ENCODE results near the gene KDELR3.

The KDELR3 gene

DNA sequence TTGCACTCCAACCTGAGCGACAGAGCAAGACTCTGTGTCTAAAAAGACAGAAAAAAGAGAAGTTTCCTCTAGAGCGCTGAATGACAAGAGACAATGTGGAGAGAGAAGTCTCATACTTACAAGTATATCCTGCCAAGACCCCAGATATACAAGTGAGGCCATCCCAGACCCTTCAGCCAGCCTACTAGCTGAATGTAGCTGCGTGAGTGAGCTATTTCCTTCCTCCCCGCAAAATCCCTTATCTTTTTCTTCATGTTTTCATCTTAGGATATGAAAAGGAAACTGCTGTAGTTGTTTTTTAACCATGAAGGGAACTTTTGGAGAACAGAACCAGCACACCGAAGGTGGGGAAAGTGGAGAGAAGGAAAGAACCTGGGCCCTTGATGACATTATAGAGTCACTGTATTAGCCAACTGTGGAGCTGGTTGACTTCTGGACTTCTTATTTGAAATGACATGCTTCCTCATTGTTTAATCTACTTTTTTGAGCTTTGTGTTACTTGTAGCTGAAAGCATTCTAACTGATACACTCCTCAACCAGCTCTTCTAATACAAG lies 42.6 kb downstream of the KDELR3 start:
- no peak overlapping the region for H3K4me3 ChIP-seq (ENCODE audit: low read depth, low read length)
- no peak overlapping the region for H3K27ac ChIP-seq
- H3K9me3 ChIP-seq (ENCODE audit: severe bottlenecking) = no peaks in the 10 kb centered on the region
- H3K27me3 ChIP-seq (ENCODE audit: insufficient read depth, low read depth, severe bottlenecking) = no peaks in the 10 kb centered on the region
- no peak for DNase-seq
- peaks cover 6% of the 10 kb centered on the region for H3K36me3 ChIP-seq
- TF ChIP-seq, protein P1, sequence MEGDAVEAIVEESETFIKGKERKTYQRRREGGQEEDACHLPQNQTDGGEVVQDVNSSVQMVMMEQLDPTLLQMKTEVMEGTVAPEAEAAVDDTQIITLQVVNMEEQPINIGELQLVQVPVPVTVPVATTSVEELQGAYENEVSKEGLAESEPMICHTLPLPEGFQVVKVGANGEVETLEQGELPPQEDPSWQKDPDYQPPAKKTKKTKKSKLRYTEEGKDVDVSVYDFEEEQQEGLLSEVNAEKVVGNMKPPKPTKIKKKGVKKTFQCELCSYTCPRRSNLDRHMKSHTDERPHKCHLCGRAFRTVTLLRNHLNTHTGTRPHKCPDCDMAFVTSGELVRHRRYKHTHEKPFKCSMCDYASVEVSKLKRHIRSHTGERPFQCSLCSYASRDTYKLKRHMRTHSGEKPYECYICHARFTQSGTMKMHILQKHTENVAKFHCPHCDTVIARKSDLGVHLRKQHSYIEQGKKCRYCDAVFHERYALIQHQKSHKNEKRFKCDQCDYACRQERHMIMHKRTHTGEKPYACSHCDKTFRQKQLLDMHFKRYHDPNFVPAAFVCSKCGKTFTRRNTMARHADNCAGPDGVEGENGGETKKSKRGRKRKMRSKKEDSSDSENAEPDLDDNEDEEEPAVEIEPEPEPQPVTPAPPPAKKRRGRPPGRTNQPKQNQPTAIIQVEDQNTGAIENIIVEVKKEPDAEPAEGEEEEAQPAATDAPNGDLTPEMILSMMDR (IDR thresholded peaks at IDR 0.05; ENCODE audit: low read depth, low read length) = no peak

DNA sequence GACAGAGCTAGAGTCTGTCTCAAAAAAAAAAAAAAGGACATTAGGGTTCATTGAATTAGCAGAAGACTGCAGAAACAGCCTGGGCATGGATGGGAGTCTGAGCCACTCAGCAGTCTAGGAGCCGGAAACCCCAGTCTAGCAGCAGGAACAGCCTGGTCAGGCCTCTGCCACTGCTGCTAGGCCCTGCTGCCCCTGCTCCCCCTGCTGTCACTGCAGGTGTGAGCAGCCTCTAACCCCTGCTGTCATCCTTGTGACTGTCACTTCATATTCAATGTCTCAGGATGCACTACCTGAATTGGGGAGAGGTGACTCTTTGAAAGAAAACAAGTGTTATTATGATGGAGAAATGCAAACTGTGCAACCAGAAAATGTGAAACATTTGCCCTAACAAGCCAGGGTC lies 45.2 kb downstream of the KDELR3 start:
- no peaks in the 10 kb centered on the region for H3K27me3 ChIP-seq (ENCODE audit: insufficient read depth, low read depth, severe bottlenecking)
- TF ChIP-seq, protein P1 (IDR thresholded peaks at IDR 0.05; ENCODE audit: low read depth, low read length) = peak; percentile 84
- H3K4me3 ChIP-seq (ENCODE audit: low read depth, low read length) = no peak overlapping the region
- H3K9me3 ChIP-seq (ENCODE audit: severe bottlenecking) = no peaks in the 10 kb centered on the region
- H3K27ac ChIP-seq = no peak overlapping the region
- DNase-seq = peak; percentile 66
- no peaks in the 10 kb centered on the region for H3K36me3 ChIP-seq

DNA sequence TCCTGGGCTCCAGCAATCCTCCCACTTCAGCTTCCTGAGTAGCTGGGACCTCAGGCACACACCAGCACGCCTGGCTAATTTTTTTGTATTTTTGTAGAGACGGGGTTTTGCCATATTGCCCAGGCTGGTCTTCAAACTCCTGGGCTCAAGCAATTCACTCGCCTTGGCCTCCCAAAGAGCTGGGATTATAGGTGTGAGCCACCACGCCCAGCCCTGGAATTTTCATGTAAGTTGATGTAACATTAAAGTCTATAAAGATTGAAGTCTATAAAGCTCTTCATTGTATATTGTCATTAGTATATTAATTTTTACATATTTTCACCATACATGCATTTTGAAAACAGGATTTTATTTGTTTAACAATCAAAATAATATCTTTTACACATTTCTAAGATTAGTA lies 50.7 kb downstream of the KDELR3 start:
- no peak overlapping the region for H3K4me3 ChIP-seq (ENCODE audit: low read depth, low read length)
- H3K36me3 ChIP-seq = no peaks in the 10 kb centered on the region
- TF ChIP-seq, protein P1 (IDR thresholded peaks at IDR 0.05; ENCODE audit: low read depth, low read length) = no peak
- H3K27me3 ChIP-seq (ENCODE audit: insufficient read depth, low read depth, severe bottlenecking) = no peaks in the 10 kb centered on the region
- H3K9me3 ChIP-seq (ENCODE audit: severe bottlenecking) = no peaks in the 10 kb centered on the region
- DNase-seq = no peak
- no peak overlapping the region for H3K27ac ChIP-seq

DNA sequence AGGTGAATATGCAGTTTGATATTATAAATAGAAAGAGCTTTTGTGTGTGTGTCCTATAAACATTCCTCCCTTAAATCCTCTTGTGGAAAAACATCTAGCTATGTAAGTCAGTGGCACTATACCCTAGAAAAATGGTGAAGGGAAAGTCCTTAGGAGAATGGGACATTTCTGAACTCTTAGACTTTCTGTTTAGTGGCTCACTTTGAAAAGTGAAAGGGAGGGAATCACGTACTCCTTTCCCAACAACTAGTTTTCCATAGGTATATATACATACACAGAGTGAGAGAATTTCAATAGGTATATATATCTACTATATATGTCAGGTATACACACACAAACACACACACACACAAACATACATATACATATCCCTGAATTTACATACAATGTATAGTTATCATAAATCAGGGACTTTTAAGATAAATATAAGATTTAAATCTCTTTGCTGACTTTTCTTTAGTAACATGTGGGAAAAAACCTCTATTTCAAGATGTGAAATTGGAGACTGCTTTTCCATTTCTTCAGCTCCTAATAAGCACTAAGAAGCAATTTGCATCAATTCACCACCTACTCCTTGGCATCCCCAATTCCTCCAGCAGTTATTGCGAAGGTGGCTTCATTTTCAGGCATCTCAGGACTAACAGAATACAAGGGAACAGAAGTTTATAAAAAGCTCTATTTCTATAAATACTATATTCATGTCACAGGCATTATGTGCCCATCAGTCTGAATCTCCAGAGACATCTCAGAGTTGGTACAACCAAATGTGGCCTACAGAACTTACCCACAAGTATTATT lies 51.8 kb downstream of the KDELR3 start:
- Histone ChIP-seq H3K36me3 (no peaks in the 10 kb centered on the region), H3K27me3 (ENCODE audit: insufficient read depth, low read depth, severe bottlenecking) (no peaks in the 10 kb centered on the region), H3K4me3 (ENCODE audit: low read depth, low read length) (no peak overlapping the region), H3K27ac (no peak overlapping the region), H3K9me3 (ENCODE audit: severe bottlenecking) (no peaks in the 10 kb centered on the region)
- no peak for DNase-seq
- TF ChIP-seq, protein P1 (IDR thresholded peaks at IDR 0.05; ENCODE audit: low read depth, low read length) = no peak

DNA sequence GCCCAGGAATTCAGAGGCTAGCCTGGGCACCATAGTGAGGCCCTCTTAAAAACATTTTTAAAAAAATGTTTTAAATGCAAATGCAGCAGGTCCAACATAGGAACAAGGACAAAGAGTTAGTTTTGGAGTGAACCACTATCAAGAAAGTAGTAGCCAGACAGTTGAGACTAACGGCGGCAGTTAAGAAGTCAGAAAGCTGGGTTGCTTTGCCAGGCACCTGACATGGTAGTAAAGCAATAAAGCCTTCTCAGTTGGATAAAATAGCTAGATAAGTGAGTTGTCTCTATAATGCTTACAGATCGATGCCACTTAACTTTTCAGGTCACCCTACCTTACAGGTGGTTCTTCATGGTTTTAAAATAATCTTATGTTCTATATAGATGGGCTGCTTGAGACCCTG lies 55.1 kb downstream of the KDELR3 start:
- Histone ChIP-seq H3K27me3 (ENCODE audit: insufficient read depth, low read depth, severe bottlenecking) (no peaks in the 10 kb centered on the region), H3K9me3 (ENCODE audit: severe bottlenecking) (no peaks in the 10 kb centered on the region), H3K4me3 (ENCODE audit: low read depth, low read length) (no peak overlapping the region), H3K36me3 (no peaks in the 10 kb centered on the region), H3K27ac (no peak overlapping the region)
- no peak for DNase-seq
- TF ChIP-seq, protein P1 (IDR thresholded peaks at IDR 0.05; ENCODE audit: low read depth, low read length) = no peak
